BE2C (cell line): ENCODE data around the gene TARBP1.
"Not testable (repeated sequence)": the region's sequence is repeated elsewhere in the genome, so short reads cannot be mapped to it uniquely, and the experiment has no call there.

Source experiments
- DNase-seq: peaks from one replicate; pipeline ENCODE4 v3.0.0-alpha.2; 2020
- H3K27me3 ChIP-seq: fragments of 250-450 bp; sonication (Bioruptor Pico); 2 replicates; pipeline ENCODE4 v1.5.1; 2020; ENCODE audit warnings: mild to moderate bottlenecking
- H3K36me3 ChIP-seq: fragments of 250-450 bp; sonication (Bioruptor Pico); 2 replicates; pipeline ENCODE4 v1.5.1; 2020; ENCODE audit warnings: mild to moderate bottlenecking
- H3K4me1 ChIP-seq: fragments of 250-450 bp; sonication (Bioruptor Pico); 2 replicates; pipeline ENCODE4 v1.5.1; 2020
- H3K4me3 ChIP-seq: 2 replicates; pipeline ENCODE4 v1.5.1; 2011; ENCODE audit warnings: low read depth, low read length
- H3K9me3 ChIP-seq: fragments of 250-450 bp; sonication (Bioruptor Pico); 2 replicates; pipeline ENCODE4 v1.5.1; 2020
- TF ChIP-seq, protein P1 (sequence below): IDR thresholded peaks from 2 replicates; pipeline ENCODE4 v1.5.1; 2012; ENCODE audit warnings: mild to moderate bottlenecking, low read depth, low read length

Gene TARBP1

DNA sequence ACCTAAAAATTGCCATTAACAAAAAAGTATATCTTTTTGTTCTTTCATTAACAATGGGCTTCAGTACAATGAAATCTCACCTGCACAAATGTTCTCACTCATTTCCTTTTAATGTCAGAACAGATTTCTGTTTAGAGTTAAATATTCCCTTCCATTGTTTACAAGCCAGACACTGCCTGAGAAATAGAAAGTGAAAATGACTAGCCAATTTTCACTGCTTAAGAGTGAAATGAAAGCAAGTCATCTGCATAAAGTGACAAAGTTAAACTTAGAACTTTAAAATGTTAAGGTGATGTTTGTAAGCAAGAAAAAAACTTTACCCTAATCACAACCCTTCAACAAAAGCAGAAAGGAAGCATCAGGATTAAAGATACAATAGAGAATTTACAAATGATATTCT, 78.2 kb downstream of the TARBP1 start:
- Histone ChIP-seq H3K27me3 (no peaks in the 10 kb centered on the region), H3K36me3 (no peaks in the 10 kb centered on the region; the same call in none of the 2 replicates), H3K4me1 (no peaks in the 10 kb centered on the region), H3K9me3 (no peaks in the 10 kb centered on the region), H3K4me3 (no peak overlapping the region)
- TF ChIP-seq, protein P1, sequence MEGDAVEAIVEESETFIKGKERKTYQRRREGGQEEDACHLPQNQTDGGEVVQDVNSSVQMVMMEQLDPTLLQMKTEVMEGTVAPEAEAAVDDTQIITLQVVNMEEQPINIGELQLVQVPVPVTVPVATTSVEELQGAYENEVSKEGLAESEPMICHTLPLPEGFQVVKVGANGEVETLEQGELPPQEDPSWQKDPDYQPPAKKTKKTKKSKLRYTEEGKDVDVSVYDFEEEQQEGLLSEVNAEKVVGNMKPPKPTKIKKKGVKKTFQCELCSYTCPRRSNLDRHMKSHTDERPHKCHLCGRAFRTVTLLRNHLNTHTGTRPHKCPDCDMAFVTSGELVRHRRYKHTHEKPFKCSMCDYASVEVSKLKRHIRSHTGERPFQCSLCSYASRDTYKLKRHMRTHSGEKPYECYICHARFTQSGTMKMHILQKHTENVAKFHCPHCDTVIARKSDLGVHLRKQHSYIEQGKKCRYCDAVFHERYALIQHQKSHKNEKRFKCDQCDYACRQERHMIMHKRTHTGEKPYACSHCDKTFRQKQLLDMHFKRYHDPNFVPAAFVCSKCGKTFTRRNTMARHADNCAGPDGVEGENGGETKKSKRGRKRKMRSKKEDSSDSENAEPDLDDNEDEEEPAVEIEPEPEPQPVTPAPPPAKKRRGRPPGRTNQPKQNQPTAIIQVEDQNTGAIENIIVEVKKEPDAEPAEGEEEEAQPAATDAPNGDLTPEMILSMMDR = no peak
- DNase-seq = no peak

- not testable (repeated sequence) for H3K36me3 ChIP-seq, H3K9me3 ChIP-seq, H3K4me1 ChIP-seq, H3K27me3 ChIP-seq, H3K4me3 ChIP-seq, DNase-seq
These were observed 79.5 kb downstream of the TARBP1 start for GRCh38 chr1:234399515-234399914.

- Histone ChIP-seq H3K4me1 (no peaks in the 10 kb centered on the region), H3K27me3 (no peaks in the 10 kb centered on the region), H3K4me3 (no peak overlapping the region), H3K9me3 (no peaks in the 10 kb centered on the region), H3K36me3 (no peaks in the 10 kb centered on the region; the same call in 1 of the 2 replicates)
- no peak for DNase-seq
- TF ChIP-seq, protein P1 = no peak
These were observed 80.1 kb downstream of the TARBP1 start for GRCh38 chr1:234398849-234399381.

DNA sequence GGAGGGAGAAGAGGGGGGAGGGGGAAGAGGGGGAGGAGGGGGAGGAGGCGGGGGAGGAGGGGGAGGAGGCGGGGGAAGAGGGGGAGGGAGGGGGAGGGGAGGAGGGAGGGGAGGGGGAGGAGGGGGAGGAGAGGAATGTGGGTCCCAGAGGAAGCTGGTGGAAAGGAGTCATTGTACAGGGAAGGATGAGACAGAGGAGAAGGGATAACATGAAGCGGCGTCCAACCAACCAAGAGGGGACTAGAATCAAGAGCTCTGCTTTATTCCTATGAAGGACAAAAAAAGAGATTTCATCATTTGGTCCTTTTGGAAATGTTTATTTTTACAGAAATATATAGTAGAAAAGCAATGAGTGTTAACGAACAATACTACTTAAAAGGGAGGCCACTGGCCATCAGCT, 81.2 kb downstream of the TARBP1 start:
- no peak for DNase-seq
- no peaks in the 10 kb centered on the region for H3K4me1 ChIP-seq
- H3K36me3 ChIP-seq = peaks cover 3% of the 10 kb centered on the region; the same call in 1 of the 2 replicates
- no peak overlapping the region for H3K4me3 ChIP-seq
- H3K27me3 ChIP-seq = no peaks in the 10 kb centered on the region
- TF ChIP-seq, protein P1 = no peak
- no peaks in the 10 kb centered on the region for H3K9me3 ChIP-seq

DNA sequence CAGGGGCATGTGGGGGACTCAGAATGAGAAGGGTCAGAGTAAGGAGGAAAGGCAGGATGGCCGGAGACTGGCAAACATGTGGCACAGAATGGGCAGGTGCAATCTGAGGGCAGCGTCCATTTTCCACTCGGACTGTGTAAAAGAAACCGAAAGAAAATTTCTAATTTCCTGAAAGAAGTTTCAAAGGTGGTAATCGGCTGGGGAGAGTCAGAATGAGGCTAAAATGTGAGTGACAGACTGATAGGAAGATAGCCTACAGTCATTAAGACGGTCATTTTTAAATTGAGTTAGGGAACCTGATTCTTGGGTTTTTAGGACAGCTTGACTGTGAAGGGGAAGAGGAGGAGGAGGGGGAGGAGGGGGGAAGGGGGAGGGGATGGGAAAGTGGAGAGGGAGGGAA, 82.1 kb downstream of the TARBP1 start:
- Histone ChIP-seq H3K9me3 (no peaks in the 10 kb centered on the region), H3K4me3 (no peak overlapping the region), H3K36me3 (peaks cover 7% of the 10 kb centered on the region), H3K4me1 (no peaks in the 10 kb centered on the region), H3K27me3 (no peaks in the 10 kb centered on the region)
- DNase-seq = no peak
- TF ChIP-seq, protein P1 = no peak

- DNase-seq = no peak
- Histone ChIP-seq H3K4me3 (no peak overlapping the region), H3K36me3 (peaks cover 8% of the 10 kb centered on the region), H3K27me3 (no peaks in the 10 kb centered on the region), H3K4me1 (no peaks in the 10 kb centered on the region), H3K9me3 (no peaks in the 10 kb centered on the region)
- TF ChIP-seq, protein P1 = no peak
These were observed 82.9 kb downstream of the TARBP1 start for GRCh38 chr1:234396092-234396491.

DNA sequence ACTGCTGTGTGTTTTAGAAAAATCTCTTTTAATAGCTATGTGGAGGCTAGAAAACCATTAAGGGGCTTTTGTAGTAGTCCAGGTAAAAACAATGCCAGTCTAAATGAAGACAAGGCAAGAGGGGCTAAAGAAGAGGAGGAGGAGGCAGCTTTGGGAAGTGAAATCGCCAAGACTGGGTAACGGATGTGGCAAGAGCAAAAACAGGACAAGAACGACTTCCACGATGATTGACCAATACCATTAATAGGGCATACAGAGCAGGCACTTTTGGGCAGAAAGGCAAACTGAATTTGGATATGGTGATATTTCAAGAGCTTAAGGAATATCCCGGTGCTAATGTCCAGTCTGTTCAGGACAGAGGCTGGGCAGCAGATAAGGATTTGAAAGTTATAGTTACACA, 83.7 kb downstream of the TARBP1 start:
- TF ChIP-seq, protein P1 = no peak
- Histone ChIP-seq H3K4me1 (no peaks in the 10 kb centered on the region), H3K4me3 (no peak overlapping the region), H3K36me3 (peaks cover 8% of the 10 kb centered on the region), H3K9me3 (no peaks in the 10 kb centered on the region), H3K27me3 (no peaks in the 10 kb centered on the region)
- DNase-seq = no peak
